HepG2 (cell line): ENCODE data around the gene SELENOW. TPM values are rescaled to one million over a fixed set of nuclear protein-coding genes. Genes with fewer than 3 reads are reported as not detected.
A peak's percentile ranks its signal among the peaks of the same experiment; 100 is the strongest.

ENCODE experiments used
- BCL3 ChIP-seq: sonication (generic); formaldehyde crosslinking; IDR thresholded peaks from 2 replicates; pipeline ENCODE4 v1.5.1; 2020; ENCODE audit warnings: mild to moderate bottlenecking, missing genetic modification reagents, moderate library complexity
- CCDC6 ChIP-seq: sonication (generic); formaldehyde crosslinking; IDR thresholded peaks from 2 replicates; pipeline ENCODE4 v1.8.1; 2022; ENCODE audit warnings: mild to moderate bottlenecking, missing genetic modification reagents, moderate library complexity
- CREB1 ChIP-seq, 2 experiments: fragments of 450-650 bp in 1 of 2; IDR thresholded peaks; 2 replicates each; pipeline ENCODE4 v1.6.1; 2016 to 2017; ENCODE audit warnings: control low read depth in 1 of 2, mild to moderate bottlenecking in 1 of 2, missing compliant biosample characterization in 1 of 2, missing genetic modification characterization in 1 of 2
- ERF ChIP-seq: IDR thresholded peaks from 2 replicates; pipeline ENCODE4 v1.6.1; 2018; ENCODE audit warnings: missing biosample characterization, missing genetic modification reagents
- GABPB1 ChIP-seq: IDR thresholded peaks from 2 replicates; pipeline ENCODE4 v1.6.1; 2016; ENCODE audit warnings: mild to moderate bottlenecking, missing genetic modification reagents, moderate library complexity, missing compliant biosample characterization
- GATA4 ChIP-seq: sonication (generic); IDR thresholded peaks from 2 replicates; pipeline ENCODE4 v1.6.1; 2016; ENCODE audit warnings: antibody characterized with exemption, low read depth, borderline replicate concordance
- GFI1 ChIP-seq: sonication (generic); formaldehyde crosslinking; IDR thresholded peaks from 2 replicates; pipeline ENCODE4 v1.5.0; 2020; ENCODE audit warnings: missing genetic modification reagents, mild to moderate bottlenecking, borderline replicate concordance
- HIVEP1 ChIP-seq: sonication (generic); formaldehyde crosslinking; IDR thresholded peaks from 2 replicates; pipeline ENCODE4 v1.4.0; 2020; ENCODE audit warnings: mild to moderate bottlenecking, missing genetic modification reagents
- HOMEZ ChIP-seq: IDR thresholded peaks from 2 replicates; pipeline ENCODE4 v1.6.1; 2016; ENCODE audit warnings: low read depth
- KLF11 ChIP-seq: IDR thresholded peaks from 2 replicates; pipeline ENCODE4 v1.6.1; 2016; ENCODE audit warnings: missing compliant biosample characterization
- NFE2L1 ChIP-seq: sonication (generic); formaldehyde crosslinking; IDR thresholded peaks from 2 replicates; pipeline ENCODE4 v1.4.0; 2020; ENCODE audit warnings: missing genetic modification reagents, mild to moderate bottlenecking, borderline replicate concordance
- RFXAP ChIP-seq: sonication (generic); formaldehyde crosslinking; IDR thresholded peaks from 2 replicates; pipeline ENCODE4 v1.4.0; 2020; ENCODE audit warnings: missing genetic modification reagents, borderline replicate concordance
- RXRA ChIP-seq: sonication (generic); formaldehyde crosslinking; IDR thresholded peaks from 2 replicates; pipeline ENCODE4 v1.5.1; 2020; ENCODE audit warnings: missing genetic modification reagents
- TSC22D2 ChIP-seq: sonication (generic); formaldehyde crosslinking; IDR thresholded peaks from 2 replicates; pipeline ENCODE4 v1.5.1; 2020; ENCODE audit warnings: missing genetic modification reagents, mild to moderate bottlenecking, borderline replicate concordance
- YEATS4 ChIP-seq: sonication (generic); formaldehyde crosslinking; IDR thresholded peaks from 2 replicates; pipeline ENCODE4 v1.4.0; 2020; ENCODE audit warnings: missing genetic modification reagents, borderline replicate concordance
- ZNF354B ChIP-seq: sonication (generic); formaldehyde crosslinking; IDR thresholded peaks from 2 replicates; pipeline ENCODE4 v1.8.0; 2022; ENCODE audit warnings: mild to moderate bottlenecking, missing genetic modification reagents
- ZNF670 ChIP-seq: sonication (generic); formaldehyde crosslinking; IDR thresholded peaks from 2 replicates; pipeline ENCODE4 v1.8.0; 2022; ENCODE audit warnings: mild to moderate bottlenecking, missing genetic modification reagents, borderline replicate concordance
- ZNF740 ChIP-seq: sonication (generic); formaldehyde crosslinking; IDR thresholded peaks from 2 replicates; pipeline ENCODE4 v1.4.0; 2020; ENCODE audit warnings: missing genetic modification reagents
- ZNF746 ChIP-seq: sonication (generic); formaldehyde crosslinking; IDR thresholded peaks from 2 replicates; pipeline ENCODE4 v1.8.0; 2022; ENCODE audit warnings: mild to moderate bottlenecking, missing genetic modification reagents
- ZNF879 ChIP-seq: sonication (generic); formaldehyde crosslinking; IDR thresholded peaks from 2 replicates; pipeline ENCODE4 v1.8.1; 2023; ENCODE audit warnings: missing genetic modification reagents
- ZSCAN9 ChIP-seq: IDR thresholded peaks from 2 replicates; pipeline ENCODE4 v1.6.1; 2016; ENCODE audit warnings: borderline replicate concordance
- polyA plus RNA-seq, 8 experiments: library from polyadenylated mRNA; depleted of rRNA in 3 of 8; stranded (reverse) in 7 of 8; unstranded in 1 of 8; fragments of >200 nt; fragmentation: Illumina TruSeq in 4 of 8; extraction: Trizol in 4 of 8; gene quantifications; 2 replicates each; pipeline versions ENCODE4 v1.2.1 to v1.2.3, GENCODE V29; 2011 to 2016; ENCODE audit warnings: low read depth in 4 of 8, missing spikeins in 1 of 8, mixed read lengths in 1 of 8; ENCODE audit not compliant: insufficient read depth in 1 of 8
- total RNA-seq, 5 experiments: library from RNA; depleted of rRNA; stranded (reverse); fragments of >200 nt; fragmentation: Illumina TruSeq; extraction: Trizol; gene quantifications; 2 replicates each; pipeline ENCODE4 v1.2.3, GENCODE V29; 2016; ENCODE audit warnings: low read depth in 1 of 5
- TF ChIP-seq, protein P1 (sequence below): sonication (generic); formaldehyde crosslinking; IDR thresholded peaks from 2 replicates; pipeline ENCODE4 v1.5.1; 2020; ENCODE audit warnings: missing genetic modification reagents, mild to moderate bottlenecking, borderline replicate concordance
- TF ChIP-seq, protein P2 (sequence below): IDR thresholded peaks from 2 replicates; pipeline ENCODE4 v1.6.1; 2016

SELENOW gene
- total and polyA plus RNA-seq, 2 of the 13 experiments (the other 11 are each of a cell fraction or from before 2014, with no cell fraction given) = 50.3 to 64.7 TPM

GRCh38 chr19:47745010-47745901 lies 33.2 kb upstream of the SELENOW start, which contains the start of gene NOP53 (continued):
- TF ChIP-seq CCDC6 (0 out of 2 replicates have a peak, but pooled peaks have one; percentile 39), NFE2L1 (no peak), ZNF670 (no peak; the same call in 1 of the 2 replicates), RFXAP (CRISPR knock-in tag) (no peak), TSC22D2 (peak; percentile 86; the same call in 1 of the 2 replicates), CREB1 (IDR thresholded peaks at IDR 0.05) (peak; percentile 93), CREB1 (CRISPR knock-in tag; IDR thresholded peaks at IDR 0.05) (peak; percentile 99), KLF11 (CRISPR knock-in tag) (peak; percentile 40; the same call in 1 of the 2 replicates), YEATS4 (CRISPR knock-in tag) (peak; percentile 93), GATA4 (peak; percentile 26; the same call in 1 of the 2 replicates), BCL3 (CRISPR knock-in tag) (no peak), ZNF879 (CRISPR knock-in tag) (no peak), ERF (CRISPR knock-in tag) (peak; percentile 87), HIVEP1 (CRISPR knock-in tag) (0 out of 2 replicates have a peak, but pooled peaks have one; percentile 14), GABPB1 (CRISPR knock-in tag) (peak; percentile 96), ZNF740 (no peak), ZNF746 (CRISPR knock-in tag) (no peak), HOMEZ (CRISPR knock-in tag) (no peak), ZSCAN9 (CRISPR knock-in tag) (peak; percentile 78), ZNF354B (no peak), GFI1 (CRISPR knock-in tag) (0 out of 2 replicates have a peak, but pooled peaks have one; percentile 32), RXRA (CRISPR knock-in tag) (peak; percentile 67)
- TF ChIP-seq, protein P1, sequence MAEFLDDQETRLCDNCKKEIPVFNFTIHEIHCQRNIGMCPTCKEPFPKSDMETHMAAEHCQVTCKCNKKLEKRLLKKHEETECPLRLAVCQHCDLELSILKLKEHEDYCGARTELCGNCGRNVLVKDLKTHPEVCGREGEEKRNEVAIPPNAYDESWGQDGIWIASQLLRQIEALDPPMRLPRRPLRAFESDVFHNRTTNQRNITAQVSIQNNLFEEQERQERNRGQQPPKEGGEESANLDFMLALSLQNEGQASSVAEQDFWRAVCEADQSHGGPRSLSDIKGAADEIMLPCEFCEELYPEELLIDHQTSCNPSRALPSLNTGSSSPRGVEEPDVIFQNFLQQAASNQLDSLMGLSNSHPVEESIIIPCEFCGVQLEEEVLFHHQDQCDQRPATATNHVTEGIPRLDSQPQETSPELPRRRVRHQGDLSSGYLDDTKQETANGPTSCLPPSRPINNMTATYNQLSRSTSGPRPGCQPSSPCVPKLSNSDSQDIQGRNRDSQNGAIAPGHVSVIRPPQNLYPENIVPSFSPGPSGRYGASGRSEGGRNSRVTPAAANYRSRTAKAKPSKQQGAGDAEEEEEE (CRISPR knock-in tag) = no peak
- TF ChIP-seq, protein P2, sequence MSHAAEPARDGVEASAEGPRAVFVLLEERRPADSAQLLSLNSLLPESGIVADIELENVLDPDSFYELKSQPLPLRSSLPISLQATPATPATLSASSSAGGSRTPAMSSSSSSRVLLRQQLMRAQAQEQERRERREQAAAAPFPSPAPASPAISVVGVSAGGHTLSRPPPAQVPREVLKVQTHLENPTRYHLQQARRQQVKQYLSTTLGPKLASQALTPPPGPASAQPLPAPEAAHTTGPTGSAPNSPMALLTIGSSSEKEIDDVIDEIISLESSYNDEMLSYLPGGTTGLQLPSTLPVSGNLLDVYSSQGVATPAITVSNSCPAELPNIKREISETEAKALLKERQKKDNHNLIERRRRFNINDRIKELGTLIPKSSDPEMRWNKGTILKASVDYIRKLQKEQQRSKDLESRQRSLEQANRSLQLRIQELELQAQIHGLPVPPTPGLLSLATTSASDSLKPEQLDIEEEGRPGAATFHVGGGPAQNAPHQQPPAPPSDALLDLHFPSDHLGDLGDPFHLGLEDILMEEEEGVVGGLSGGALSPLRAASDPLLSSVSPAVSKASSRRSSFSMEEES (CRISPR knock-in tag) = no peak
